Prostate gland (tissue), 2 donors: Measurements from ENCODE around the gene GATD1. TPM values are rescaled to one million over a fixed set of nuclear protein-coding genes. Genes with fewer than 3 reads are reported as not detected.

Experiments used
- DNase-seq: peaks from one replicate; pipeline ENCODE4 v3.0.0-alpha.2; 2019; ENCODE audit warnings: low spot score
- H3K27ac ChIP-seq, 2 donors: fragments of 200-600 bp; sonication (generic); 2 replicates each; pipeline ENCODE4 v1.5.1; 2017 to 2019
- H3K27me3 ChIP-seq: fragments of 200-600 bp; sonication (generic); replicated peaks from 2 replicates; pipeline ENCODE4 v1.5.1; 2019; ENCODE audit not compliant: insufficient read depth
- H3K36me3 ChIP-seq, 2 donors: fragments of 200-600 bp; sonication (generic); 1 replicate in 1 of 2; 2 replicates in 1 of 2; pipeline versions ENCODE4 v1.5.1 to v1.8.1; 2017 to 2019
- H3K4me1 ChIP-seq: fragments of 200-600 bp; sonication (generic); replicated peaks from 2 replicates; pipeline ENCODE4 v1.5.1; 2019
- H3K4me3 ChIP-seq, 2 donors: fragments of 200-600 bp; sonication (generic); 2 replicates each; pipeline ENCODE4 v1.5.1; 2017 to 2019
- H3K9me3 ChIP-seq: fragments of 200-600 bp; sonication (generic); 2 replicates; pipeline ENCODE4 v1.5.1; 2017
- CTCF ChIP-seq, 4 experiments: fragments of 200-600 bp in 2 of 4; fragments of 450-650 bp in 2 of 4; sonication (generic) in 2 of 4; IDR thresholded peaks; 1 replicate in 3 of 4; 2 replicates in 1 of 4; pipeline ENCODE4 v1.5.1; 2016 to 2019; ENCODE audit warnings: antibody characterized with exemption in 4 of 4, mild to moderate bottlenecking in 2 of 4, moderate library complexity in 2 of 4
- POLR2A ChIP-seq: fragments of 450-650 bp; IDR thresholded peaks from one replicate; pipeline ENCODE4 v1.6.1; 2016; ENCODE audit warnings: antibody characterized with exemption, mild to moderate bottlenecking
- POLR2AphosphoS5 ChIP-seq: sonication (generic); formaldehyde crosslinking; IDR thresholded peaks from one replicate; pipeline ENCODE4 v1.6.1; 2017; ENCODE audit warnings: antibody characterized with exemption
- WGBS: methylation state at CpG from one replicate; pipeline ENCODE4 v1.1.5; 2018; 5-methylcytosine and 5-hydroxymethylcytosine counted together
- intact Hi-C: fragments of 100-400 bp; cut with DNase I; formaldehyde crosslinking; loops from one replicate; pipeline ENCODE4 v1.14.2; 2022
- total RNA-seq, 2 donors: library from RNA; depleted of rRNA; stranded (reverse); fragments of >200 nt; gene quantifications; one replicate each; pipeline ENCODE4 v1.1.0, GENCODE V29; 2016

The GATD1 gene
- total RNA-seq, 2 donors from 2014 or later, result 29.9 to 72.3 TPM

- H3K4me3 ChIP-seq, result no peak overlapping the region
- H3K9me3 ChIP-seq, result no peaks in the 10 kb centered on the region
- no peak overlapping the region for H3K27ac ChIP-seq
- no peak for DNase-seq
- peaks cover 0 to 7% of the 10 kb centered on the region in 2 donors for H3K36me3 ChIP-seq
- no peak for TF ChIP-seq CTCF (IDR thresholded peaks at IDR 0.05)
- no peak for TF ChIP-seq POLR2AphosphoS5
- TF ChIP-seq POLR2A, result no peak
- WGBS, result 66% methylated on average over 19 of the region's 20 CpGs
- intact Hi-C loops, result no loop called here
- H3K27me3 ChIP-seq, result no peaks in the 10 kb centered on the region
- peaks cover 10% of the 10 kb centered on the region for H3K4me1 ChIP-seq
Observed at GRCh38 chr11:774873-775592, 2.3 kb downstream of the GATD1 start.

DNA sequence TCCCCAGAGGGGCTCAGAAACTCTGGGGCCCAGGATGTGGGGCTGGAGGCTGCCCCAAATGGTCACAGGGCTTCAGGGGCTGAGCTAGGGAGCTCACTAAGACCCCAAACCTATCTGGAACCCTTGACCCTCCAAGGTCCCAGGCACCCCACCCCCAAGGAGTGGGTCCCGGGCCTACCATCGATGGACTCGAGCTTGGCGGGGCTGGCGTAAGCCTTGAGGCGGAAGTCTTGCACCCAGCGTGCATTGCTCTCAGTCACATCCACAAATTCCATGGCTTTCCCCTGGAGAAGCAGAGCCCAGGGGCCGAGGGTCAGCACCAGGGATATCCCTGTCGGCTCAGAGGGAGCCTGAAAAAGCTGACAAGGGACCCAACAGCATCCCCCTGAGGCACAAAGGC is 3.5 kb downstream of the GATD1 start:
- no peak overlapping the region for H3K27ac ChIP-seq
- H3K27me3 ChIP-seq, result no peaks in the 10 kb centered on the region
- 88% methylated on average over 9 of the region's 9 CpGs for WGBS
- no peaks in the 10 kb centered on the region for H3K9me3 ChIP-seq
- no peak for DNase-seq
- peaks cover 0 to 7% of the 10 kb centered on the region in 2 donors for H3K36me3 ChIP-seq
- H3K4me3 ChIP-seq, result no peak overlapping the region
- H3K4me1 ChIP-seq, result peaks cover 10% of the 10 kb centered on the region
- no peak for TF ChIP-seq POLR2AphosphoS5
- no peak for TF ChIP-seq CTCF (IDR thresholded peaks at IDR 0.05)
- TF ChIP-seq POLR2A, result no peak
- intact Hi-C loops, result no loop called here

- peaks cover 10% of the 10 kb centered on the region for H3K4me1 ChIP-seq
Observed at GRCh38 chr11:773425-773824, 3.9 kb downstream of the GATD1 start.

GRCh38 chr11:772429-773390 is 4.6 kb downstream of the GATD1 start:
- no peak overlapping the region for H3K27ac ChIP-seq
- peaks cover 0 to 7% of the 10 kb centered on the region in 2 donors for H3K36me3 ChIP-seq
- no peak for TF ChIP-seq CTCF (IDR thresholded peaks at IDR 0.05)
- no peak for TF ChIP-seq POLR2A
- TF ChIP-seq POLR2AphosphoS5, result no peak
- H3K4me1 ChIP-seq, result peaks cover 7% of the 10 kb centered on the region
- WGBS, result 72% methylated on average over 22 of the region's 34 CpGs
- no peaks in the 10 kb centered on the region for H3K27me3 ChIP-seq
- H3K9me3 ChIP-seq, result no peaks in the 10 kb centered on the region
- H3K4me3 ChIP-seq, result no peak overlapping the region
- intact Hi-C loops, result no loop called here
- no peak for DNase-seq

More at GRCh38 chr11:773425-773824, 3.9 kb downstream of the GATD1 start:
- no peak for DNase-seq
- Histone ChIP-seq H3K9me3 (no peaks in the 10 kb centered on the region), H3K4me3 (no peak overlapping the region), H3K36me3 (peaks cover 0 to 7% of the 10 kb centered on the region in 2 donors), H3K27ac (no peak overlapping the region), H3K27me3 (no peaks in the 10 kb centered on the region)
- 93% methylated on average over 5 of the region's 5 CpGs for WGBS
- TF ChIP-seq POLR2AphosphoS5 (no peak), POLR2A (no peak), CTCF (IDR thresholded peaks at IDR 0.05) (no peak)
- intact Hi-C loops, result no loop called here
